Measurements from ENCODE around the gene KRTAP4-12. TPM values are rescaled to one million over a fixed set of nuclear protein-coding genes. Genes with fewer than 3 reads are reported as not detected.

The KRTAP4-12 gene
- total RNA-seq, 1 experiment from 2014 or later, result not detected

- POLR2A ChIA-PET, result no interaction called here
- intact Hi-C loops (cut with micrococcal nuclease), result no loop called here
These were observed 21.3 kb upstream of the KRTAP4-12 start for GRCh38 chr17:41145261-41145660.

GRCh38 chr17:41144846-41145245, 20.9 kb upstream of the KRTAP4-12 start:
- H3K27me3 ChIP-seq (ENCODE audit: insufficient read depth, low read length), result no peaks in the 10 kb centered on the region
- no peaks in the 10 kb centered on the region for H3K79me2 ChIP-seq (ENCODE audit: insufficient read depth, low read length)
- H3K4me3 ChIP-seq (replicated peaks in 1 of 2; ENCODE audit: low read depth in 1 of 2, low read length in 2 of 2), result no peak overlapping the region
- RAD21 ChIA-PET (ENCODE audit: low non-redundant PET in 1 of 2, low total read pairs in 2 of 2, uncharacterized antibody in 2 of 2, unreplicated experiment in 2 of 2), result no interaction called here
- no peaks in the 10 kb centered on the region for H3K9me2 ChIP-seq (ENCODE audit: insufficient read depth)
- no peaks in the 10 kb centered on the region for H4K20me1 ChIP-seq (ENCODE audit: insufficient read depth)
- peaks cover 0 to 33% of the 10 kb centered on the region in 2 experiments; a peak in 2 of 4 replicates for H3K9me3 ChIP-seq (ENCODE audit: control insufficient read depth in 1 of 2, insufficient read depth in 1 of 2, low read depth in 1 of 2, low read length in 2 of 2)
- no peak overlapping the region for H3K27ac ChIP-seq (ENCODE audit: low read depth, low read length)
- ATAC-seq, result no peak
- POLR2A ChIA-PET, result no interaction called here
- no peak overlapping the region for H3K4me2 ChIP-seq (ENCODE audit: low read length)
- no TSS peak for BruUV-seq (replicated peaks)
- H2AFZ ChIP-seq (ENCODE audit: low read depth, low read length, poor library complexity, severe bottlenecking), result no peak overlapping the region
- 0 out of 4 replicates have a peak, but pooled peaks cover 0 to 5% of the 10 kb centered on the region in 2 experiments for H3K36me3 ChIP-seq (ENCODE audit: control insufficient read depth in 1 of 2, insufficient read depth in 2 of 2, low read length in 2 of 2)
- H3K9ac ChIP-seq (ENCODE audit: low read length), result no peak overlapping the region
- no peak for DNase-seq (ENCODE audit: low read depth, low spot score)
- intact Hi-C loops (cut with micrococcal nuclease), result no loop called here
- CTCF ChIA-PET, result no interaction called here
- H3K4me1 ChIP-seq (ENCODE audit: control insufficient read depth in 1 of 2, insufficient read depth in 2 of 2, low read length in 2 of 2), result no peaks in the 10 kb centered on the region; a peak in 1 of 4 replicates
- TF ChIP-seq ZFX (IDR thresholded peaks at IDR 0.05) (no peak), ZNF274 (IDR thresholded peaks at IDR 0.05; ENCODE audit: low read depth, low read length) (no peak), EGR1 (IDR thresholded peaks at IDR 0.05; ENCODE audit: low read depth) (no peak), POLR2AphosphoS5 (IDR thresholded peaks at IDR 0.05; ENCODE audit: low read depth, low read length) (no peak), EZH2phosphoT487 (IDR thresholded peaks at IDR 0.05; ENCODE audit: borderline replicate concordance) (no peak), YY1 (IDR thresholded peaks at IDR 0.05; ENCODE audit: extremely low read depth, insufficient replicate concordance, low read depth, low read length) (no peak), ELF1 (IDR thresholded peaks at IDR 0.05; ENCODE audit: borderline replicate concordance, low read depth) (no peak), MAX (IDR thresholded peaks at IDR 0.05) (no peak), CBX3 (IDR thresholded peaks at IDR 0.05; ENCODE audit: low read depth) (no peak), RAD21 (IDR thresholded peaks at IDR 0.05; ENCODE audit: low read depth) (no peak), SRF (IDR thresholded peaks at IDR 0.05; ENCODE audit: low read depth) (no peak), ATF3 (IDR thresholded peaks at IDR 0.05) (no peak), REST (IDR thresholded peaks at IDR 0.05; ENCODE audit: low read depth) (no peak), TCF7L2 (IDR thresholded peaks at IDR 0.05; ENCODE audit: borderline replicate concordance, extremely low read depth, insufficient read depth, insufficient read length) (no peak), CEBPB (IDR thresholded peaks at IDR 0.05; ENCODE audit: low read depth) (no peak)

More at GRCh38 chr17:41145261-41145660, 21.3 kb upstream of the KRTAP4-12 start:
- no peak overlapping the region for H3K9ac ChIP-seq (ENCODE audit: low read length)
- peaks cover 0 to 30% of the 10 kb centered on the region in 2 experiments; a peak in 2 of 4 replicates for H3K9me3 ChIP-seq (ENCODE audit: control insufficient read depth in 1 of 2, insufficient read depth in 1 of 2, low read depth in 1 of 2, low read length in 2 of 2)
- no peak for ATAC-seq
- no TSS peak for BruUV-seq (replicated peaks)
- no peaks in the 10 kb centered on the region for H3K27me3 ChIP-seq (ENCODE audit: insufficient read depth, low read length)
- H3K4me3 ChIP-seq (replicated peaks in 1 of 2; ENCODE audit: low read depth in 1 of 2, low read length in 2 of 2), result no peak overlapping the region
- no peaks in the 10 kb centered on the region for H3K79me2 ChIP-seq (ENCODE audit: insufficient read depth, low read length)
- H3K4me2 ChIP-seq (ENCODE audit: low read length), result no peak overlapping the region
- 0 out of 4 replicates have a peak, but pooled peaks cover 0 to 5% of the 10 kb centered on the region in 2 experiments for H3K36me3 ChIP-seq (ENCODE audit: control insufficient read depth in 1 of 2, insufficient read depth in 2 of 2, low read length in 2 of 2)
- TF ChIP-seq FOSL1 (IDR thresholded peaks at IDR 0.05; ENCODE audit: low read depth) (no peak), ELF1 (IDR thresholded peaks at IDR 0.05; ENCODE audit: borderline replicate concordance, low read depth) (no peak)
- H3K9me2 ChIP-seq (ENCODE audit: insufficient read depth), result no peaks in the 10 kb centered on the region
- H4K20me1 ChIP-seq (ENCODE audit: insufficient read depth), result no peaks in the 10 kb centered on the region
- ChIA-PET CTCF (no interaction called here), RAD21 (ENCODE audit: low non-redundant PET in 1 of 2, low total read pairs in 2 of 2, uncharacterized antibody in 2 of 2, unreplicated experiment in 2 of 2) (no interaction called here)
- DNase-seq (ENCODE audit: low read depth, low spot score), result no peak
- no peak overlapping the region for H3K27ac ChIP-seq (ENCODE audit: low read depth, low read length)
- no peak overlapping the region for H2AFZ ChIP-seq (ENCODE audit: low read depth, low read length, poor library complexity, severe bottlenecking)
- no peaks in the 10 kb centered on the region; a peak in 1 of 4 replicates for H3K4me1 ChIP-seq (ENCODE audit: control insufficient read depth in 1 of 2, insufficient read depth in 2 of 2, low read length in 2 of 2)
